ENCODE data around the gene NCCRP1.
A peak's percentile ranks its signal among the peaks of the same experiment; 100 is the strongest.

The NCCRP1 gene

DNA sequence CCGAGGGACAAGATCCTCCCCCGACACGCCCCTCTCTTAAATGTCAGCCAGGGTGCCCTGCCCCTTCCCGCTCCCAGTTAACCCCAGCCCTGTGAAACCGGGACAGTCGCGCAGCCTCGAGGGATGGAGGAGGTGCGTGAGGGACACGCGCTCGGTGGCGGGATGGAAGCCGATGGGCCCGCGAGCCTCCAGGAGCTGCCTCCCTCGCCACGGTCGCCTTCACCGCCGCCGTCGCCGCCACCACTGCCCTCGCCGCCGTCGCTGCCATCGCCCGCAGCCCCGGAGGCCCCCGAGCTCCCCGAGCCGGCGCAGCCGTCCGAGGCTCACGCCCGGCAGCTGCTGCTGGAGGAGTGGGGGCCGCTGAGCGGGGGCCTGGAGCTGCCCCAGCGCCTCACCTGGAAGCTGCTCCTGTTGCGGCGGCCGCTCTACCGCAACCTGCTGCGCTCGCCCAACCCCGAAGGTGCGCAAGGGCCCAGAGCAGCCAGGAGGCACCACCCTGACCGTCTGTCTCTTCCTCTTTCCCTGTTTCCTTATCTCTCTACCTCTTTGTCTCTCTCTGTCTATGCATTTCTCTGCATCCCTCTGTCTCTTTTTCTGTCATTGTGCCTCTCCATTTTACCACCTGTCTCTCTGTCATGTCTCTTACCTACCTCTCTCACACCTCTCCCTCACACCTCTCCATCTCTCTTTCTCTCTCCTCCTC is at the start of gene NCCRP1:
Gene NCCRP1 (plus strand): TSS at position 105 of the 703 bp plus-strand sequence. CDS start 19 bp downstream, at position 124.
- DNase-seq: peak; percentile 43

- DNase-seq: no peak
Observed at GRCh38 chr19:39147480-39147879, 49.3 kb upstream of the NCCRP1 start.

DNA sequence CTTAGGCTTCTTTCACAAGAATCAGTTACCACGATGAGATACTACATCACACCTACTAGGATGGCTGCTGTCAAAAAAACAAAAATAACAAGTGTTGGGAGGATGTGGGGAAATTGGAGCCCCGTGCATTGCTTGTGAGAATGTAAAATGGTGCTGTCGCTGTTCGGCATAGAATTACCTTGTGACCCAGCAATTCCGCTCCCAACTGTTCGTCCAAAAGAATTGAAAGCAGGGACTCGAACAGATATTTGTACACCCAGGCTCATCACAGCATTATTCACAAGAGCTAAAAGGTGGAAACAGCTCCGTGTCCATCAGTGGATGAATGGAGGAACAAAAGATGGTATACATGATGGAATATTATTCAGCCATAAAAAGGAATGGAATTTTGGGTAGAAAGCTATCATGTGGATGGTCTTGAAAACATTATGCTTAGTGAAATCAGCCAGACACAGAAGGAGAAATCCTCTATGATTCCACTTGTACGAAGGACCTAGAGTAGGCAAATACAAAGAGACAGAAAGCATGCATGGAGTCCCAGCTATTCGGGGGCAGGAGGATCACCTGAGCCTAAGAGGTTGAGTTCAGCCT is 47.7 kb upstream of the NCCRP1 start:
- DNase-seq: no peak

DNA sequence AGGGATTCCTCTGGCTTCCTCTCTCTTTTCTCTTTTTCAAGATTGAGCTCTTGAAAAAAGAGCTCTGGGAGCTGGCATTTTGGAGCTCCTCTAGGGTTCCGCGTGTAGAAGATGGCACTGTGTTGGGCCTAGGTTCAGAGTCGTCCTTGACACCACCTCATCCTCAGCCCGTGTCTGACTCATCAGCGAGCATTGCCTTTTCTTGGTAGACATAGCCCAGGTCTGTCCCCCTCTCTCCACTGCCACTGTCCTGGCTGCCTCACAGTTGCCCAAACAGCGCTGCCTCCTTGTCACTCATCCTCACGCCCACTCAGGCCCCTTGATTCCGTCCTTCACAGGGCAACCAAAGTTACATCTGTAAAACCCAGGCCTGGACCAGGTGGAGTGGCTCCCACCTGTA is 46.5 kb upstream of the NCCRP1 start:
- no peak for DNase-seq

- no peak for DNase-seq
Observed at GRCh38 chr19:39150807-39151600, 45.8 kb upstream of the NCCRP1 start.

- DNase-seq: no peak
Observed at GRCh38 chr19:39152066-39152465, 44.7 kb upstream of the NCCRP1 start.

DNA sequence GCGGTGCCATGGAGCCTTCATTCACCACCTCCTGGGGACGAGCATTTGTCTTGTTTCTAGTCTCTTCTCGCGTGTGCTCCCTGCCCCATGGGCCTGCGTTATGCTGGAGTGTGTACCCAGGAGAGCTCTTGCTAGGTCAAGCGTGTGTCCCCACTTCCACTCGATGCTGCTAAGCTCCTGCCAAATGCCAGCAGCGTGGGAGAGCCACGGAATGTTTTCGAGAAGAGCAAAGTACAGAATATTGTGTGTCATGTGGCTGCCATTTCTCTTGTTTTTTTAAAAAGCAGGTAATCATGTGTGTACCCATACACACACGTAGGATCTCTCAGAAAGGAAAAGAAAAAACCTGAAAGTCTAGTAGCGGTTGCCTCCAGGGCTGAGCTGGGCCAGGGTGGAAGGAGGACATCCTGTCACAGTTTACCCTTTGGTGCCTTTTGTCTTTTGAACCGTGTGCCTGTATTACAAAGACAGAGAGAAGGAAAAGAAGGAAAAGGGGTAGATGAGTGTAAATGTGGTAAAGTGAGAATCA is 42.6 kb upstream of the NCCRP1 start:
- no peak for DNase-seq

DNA sequence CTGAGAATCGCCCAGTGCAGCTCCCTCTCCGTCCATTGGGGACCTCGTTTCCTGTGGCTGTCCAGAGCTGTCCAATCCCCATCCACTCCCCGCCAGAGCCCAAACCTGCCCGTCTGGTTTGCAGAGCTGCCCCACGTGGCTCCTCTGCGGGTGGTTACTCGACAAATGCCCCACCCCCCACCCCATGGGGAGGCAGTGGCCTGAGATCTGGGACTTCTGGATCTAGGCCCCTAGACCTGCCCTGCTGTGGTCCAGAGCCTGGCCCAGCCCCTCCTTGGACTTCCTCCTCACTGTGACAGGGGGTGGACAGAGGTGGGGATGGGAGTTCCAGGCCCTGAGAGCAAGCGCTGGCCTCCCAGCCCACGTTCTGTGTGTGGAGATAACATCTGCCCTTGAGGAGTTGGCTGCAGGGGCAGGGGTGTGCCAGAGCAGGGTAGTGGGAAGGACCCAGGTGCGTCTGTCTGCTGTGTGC is 42.1 kb upstream of the NCCRP1 start:
- DNase-seq: no peak

GRCh38 chr19:39155114-39155700 is 41.6 kb upstream of the NCCRP1 start:
- no peak for DNase-seq

GRCh38 chr19:39155741-39156140 is 41.0 kb upstream of the NCCRP1 start:
- no peak for DNase-seq

DNA sequence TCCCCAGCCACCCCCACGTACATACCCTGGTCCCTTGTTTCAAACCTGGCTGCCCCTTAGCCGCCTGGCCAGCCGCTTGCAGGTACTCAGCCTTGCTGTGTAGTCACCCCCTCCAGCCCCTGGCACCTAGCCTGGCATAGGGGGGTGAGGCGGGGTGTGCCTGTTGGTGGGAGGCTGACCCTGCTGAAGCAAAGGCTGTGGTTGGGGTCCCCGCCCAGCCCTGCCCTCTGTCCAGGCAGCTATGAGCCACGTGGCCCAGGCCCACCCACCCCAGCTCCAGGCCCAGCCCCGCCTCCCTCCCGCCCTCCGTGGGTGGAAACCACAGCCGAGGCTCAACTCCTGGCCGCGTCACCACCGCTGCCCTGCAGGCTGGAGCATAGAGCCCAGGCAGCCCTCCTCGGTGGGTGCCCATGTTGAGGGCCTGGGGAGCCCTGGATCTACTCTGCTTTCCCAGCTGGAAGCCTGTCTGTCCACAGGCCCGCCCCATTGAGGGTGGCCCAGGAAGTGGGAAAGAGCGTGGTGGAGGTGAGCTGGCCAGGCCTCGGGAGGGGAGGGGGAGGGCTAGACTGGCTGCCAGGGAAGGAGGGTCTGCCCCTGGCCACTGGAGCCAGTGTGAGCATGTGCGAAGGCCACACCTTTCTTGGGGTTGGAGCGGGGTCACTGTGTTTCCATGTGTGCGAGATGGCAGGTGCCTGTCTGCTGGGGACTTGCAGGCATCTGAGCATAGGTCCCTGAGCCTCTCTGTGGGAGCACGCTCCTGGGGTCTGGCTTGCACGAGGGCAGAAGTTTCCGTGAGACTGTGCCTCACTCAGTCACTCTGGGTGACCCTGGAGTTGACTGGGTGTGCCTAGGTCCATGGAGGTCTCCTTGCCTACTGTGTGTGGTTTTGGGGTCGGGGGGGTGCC is 40.2 kb upstream of the NCCRP1 start:
- no peak for DNase-seq

DNA sequence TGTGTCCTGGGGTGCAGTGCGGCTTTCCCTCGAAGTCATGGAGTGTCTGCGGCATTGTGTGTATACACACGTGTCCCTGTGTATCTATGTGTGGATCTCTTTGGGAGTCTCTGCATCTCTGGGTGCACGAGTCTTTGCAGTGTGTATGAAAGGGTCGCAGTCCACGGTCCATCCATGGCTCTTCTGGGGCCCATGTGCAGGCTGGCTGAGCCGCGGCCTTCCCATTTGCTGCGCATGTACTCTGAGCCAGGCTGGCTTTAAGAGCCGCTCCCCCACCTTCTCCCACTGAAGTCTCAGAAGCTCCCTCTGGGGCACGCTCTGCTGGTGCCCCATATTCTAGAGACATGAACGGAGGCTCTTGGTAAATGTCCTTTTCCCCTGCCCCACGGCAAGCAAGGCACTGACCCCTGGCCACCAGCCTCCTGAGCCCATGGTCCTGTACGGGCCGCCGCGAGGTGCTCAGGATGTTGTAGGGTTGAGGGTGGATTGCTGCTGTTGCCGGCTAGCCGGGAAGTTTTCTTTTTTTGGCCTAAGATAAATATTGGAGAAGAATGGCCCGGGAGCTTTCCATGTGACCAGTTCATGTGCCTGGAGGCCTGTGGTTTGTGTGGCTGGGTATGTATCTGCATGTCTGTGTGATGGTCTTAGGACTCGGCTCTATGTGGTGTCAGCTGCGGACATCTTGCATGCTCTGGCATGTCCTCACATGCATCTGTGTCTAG is 39.3 kb upstream of the NCCRP1 start:
- no peak for DNase-seq

DNA sequence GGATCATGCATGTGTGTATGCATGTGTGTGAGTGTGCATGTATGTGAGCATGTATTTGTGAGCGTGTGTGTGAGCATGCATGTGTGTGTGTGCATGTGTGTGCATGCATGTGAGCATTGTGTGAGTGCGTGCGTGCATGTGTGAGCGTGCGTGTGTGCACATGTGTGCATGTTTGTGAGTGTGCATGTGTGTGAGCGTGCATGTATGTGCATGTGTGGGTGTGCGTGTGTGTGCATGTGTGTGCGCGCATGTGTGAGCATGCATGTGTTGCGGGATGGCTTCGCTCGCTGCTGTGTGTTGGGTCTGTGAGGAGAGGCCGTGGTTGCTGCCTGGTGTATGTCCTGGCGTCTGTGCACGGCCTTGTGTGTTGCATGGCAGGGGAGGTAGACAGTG is 38.8 kb upstream of the NCCRP1 start:
- DNase-seq: no peak

DNA sequence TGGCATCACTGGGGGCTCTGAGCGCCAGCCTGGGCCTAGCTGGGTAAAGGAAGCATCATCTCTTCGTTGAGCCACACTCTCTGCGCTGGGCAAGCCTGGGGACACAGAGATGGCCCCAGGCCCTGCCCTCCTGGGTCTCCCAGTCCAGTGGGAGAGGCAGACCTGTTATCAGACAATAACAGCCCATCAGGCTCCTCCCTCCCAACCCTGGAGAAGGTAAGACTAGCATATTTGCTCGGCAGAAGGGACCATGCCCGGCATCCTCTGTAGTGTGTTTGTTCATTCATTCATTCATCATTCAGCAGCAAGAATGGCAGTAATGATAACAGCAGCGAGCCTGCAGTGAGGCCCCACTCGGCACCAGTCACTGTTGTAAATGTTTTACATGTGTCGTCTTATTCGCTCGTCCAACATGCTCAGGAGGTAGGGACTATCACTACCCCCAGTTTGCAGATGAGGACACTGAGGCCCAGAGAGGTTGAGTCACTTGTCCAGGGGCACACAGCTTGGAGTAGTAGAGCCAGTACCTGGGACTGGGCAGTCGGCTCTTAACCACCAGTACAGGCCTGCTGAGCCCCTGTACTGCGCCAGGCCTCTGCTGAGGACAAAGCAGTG is 38.0 kb upstream of the NCCRP1 start:
- no peak for DNase-seq

- no peak for DNase-seq
Observed at GRCh38 chr19:39160523-39160861, 36.3 kb upstream of the NCCRP1 start.

DNA sequence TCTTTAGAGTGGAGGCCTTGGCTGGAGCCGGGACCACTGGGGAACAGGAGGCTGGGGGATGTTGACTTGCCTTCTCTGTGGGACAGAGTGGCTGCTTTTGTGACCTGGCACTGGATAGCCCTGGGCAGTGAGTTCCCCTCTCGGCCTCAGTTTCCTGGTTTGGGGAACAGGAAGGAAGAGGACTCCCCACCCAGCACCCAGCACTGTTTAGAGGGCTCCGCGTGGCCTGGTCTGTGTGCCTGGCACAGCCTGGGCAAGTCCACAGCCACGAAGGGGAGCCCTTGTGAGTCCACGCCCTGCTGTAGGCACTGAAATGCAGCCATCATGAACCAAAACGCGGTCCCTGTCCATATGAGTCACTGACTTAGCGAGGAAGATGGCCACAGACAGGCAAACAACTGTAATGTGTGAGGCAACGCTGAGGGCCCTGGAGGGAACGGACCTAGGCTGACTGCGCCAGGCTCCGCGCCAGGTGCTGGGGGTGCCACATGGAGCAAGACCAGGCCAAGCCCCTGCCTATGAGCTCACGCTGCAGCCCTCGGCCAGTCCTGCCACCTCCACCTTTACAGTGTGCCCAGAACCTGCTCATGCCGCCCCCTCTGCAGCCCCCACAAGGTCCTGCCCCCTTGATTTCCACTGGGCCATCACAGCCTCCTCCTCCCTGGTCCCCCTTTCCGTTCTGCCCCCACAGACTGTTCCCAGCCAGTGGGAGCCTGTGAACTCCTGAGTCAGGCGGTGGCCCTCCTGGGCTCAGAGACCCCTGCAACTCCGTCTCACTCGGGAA is 35.7 kb upstream of the NCCRP1 start:
- DNase-seq: no peak

GRCh38 chr19:39162441-39163043 is 34.2 kb upstream of the NCCRP1 start:
- no peak for DNase-seq

DNA sequence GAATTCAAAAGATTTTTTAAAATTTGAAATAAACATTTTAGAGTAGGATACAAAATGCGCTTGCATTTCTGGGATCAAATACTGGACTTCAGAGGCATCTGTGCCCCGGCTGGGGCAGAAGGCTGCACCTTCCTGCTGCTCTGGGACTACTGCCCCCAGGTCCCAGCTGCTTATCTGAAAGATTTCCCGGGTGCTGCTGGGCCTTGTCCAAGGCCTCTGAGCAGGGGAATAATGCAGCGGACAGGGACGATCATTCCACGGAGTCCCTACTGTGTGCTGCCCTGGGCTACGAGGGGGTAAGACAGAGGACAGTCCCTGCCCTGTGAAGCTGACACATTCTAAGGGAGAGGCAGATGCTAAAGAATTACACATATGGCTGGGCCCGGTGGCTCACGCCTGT is 33.1 kb upstream of the NCCRP1 start:
- no peak for DNase-seq

- no peak for DNase-seq
Observed at GRCh38 chr19:39164289-39164688, 32.5 kb upstream of the NCCRP1 start.

DNA sequence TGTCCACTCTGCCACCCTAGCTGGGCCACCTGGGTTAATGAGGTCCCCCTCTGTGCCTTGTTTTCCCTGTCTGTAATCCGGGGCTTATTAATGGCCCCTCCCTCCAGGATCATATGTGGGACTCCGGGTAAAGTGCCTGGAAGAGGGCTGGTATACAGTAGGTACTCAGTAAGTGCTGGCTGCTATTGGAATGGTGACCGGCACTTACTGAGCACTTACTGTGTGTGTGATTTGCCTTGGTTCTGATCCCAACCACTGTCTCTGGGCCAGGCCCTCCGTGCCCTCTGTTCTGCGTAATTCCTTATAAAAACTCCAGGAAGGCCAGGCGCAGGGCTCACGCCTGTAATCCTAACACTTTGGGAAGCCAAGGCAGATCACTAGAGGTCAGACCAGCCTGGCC is 30.9 kb upstream of the NCCRP1 start:
- no peak for DNase-seq

Data from NCI-H345 (cell line).